Caco-2 (cell line): Measurements from ENCODE around the gene MACC1. TPM values are rescaled to one million over a fixed set of nuclear protein-coding genes. Genes with fewer than 3 reads are reported as not detected.
A peak's percentile ranks its signal among the peaks of the same experiment; 100 is the strongest.

Source experiments
- BruUV-seq: library from RNA; stranded (reverse); fragments of 400-500 nt; replicated peaks from 2 replicates; lab custom pipeline; 2021; lab: Mats Ljungman, UMichigan
- CTCF ChIA-PET: fragments of 300-600 bp; sonication (Branson Sonifier 250); formaldehyde crosslinking; loops from one replicate; lab custom pipeline; 2022; ENCODE audit warnings: antibody characterized with exemption; lab: Charles Lee
- POLR2A ChIA-PET: fragments of 300-600 bp; sonication (Branson Sonifier 250); formaldehyde crosslinking; loops from one replicate; lab custom pipeline; 2022; ENCODE audit warnings: antibody characterized with exemption; lab: Charles Lee
- DNase-seq, 2 experiments: peaks; one replicate each; pipeline versions ENCODE4 v3.0.0 to v3.0.0-alpha.2; 2020 to 2022
- H3K27me3 ChIP-seq: replicated peaks from 2 replicates; pipeline ENCODE4 v1.6.0; 2011; ENCODE audit warnings: low read length; ENCODE audit not compliant: control insufficient read depth, insufficient read depth
- H3K36me3 ChIP-seq: 2 replicates; pipeline ENCODE4 v1.5.1; 2011; ENCODE audit warnings: low read length; ENCODE audit not compliant: control insufficient read depth, insufficient read depth
- H3K4me1 ChIP-seq: fragments of 250-450 bp; sonication (Bioruptor Pico); 2 replicates; pipeline ENCODE4 v1.5.1; 2020; ENCODE audit warnings: mild to moderate bottlenecking
- H3K4me3 ChIP-seq: 2 replicates; pipeline ENCODE4 v1.5.1; 2011; ENCODE audit warnings: low read depth, mild to moderate bottlenecking, control low read depth, low read length
- H3K9me3 ChIP-seq: fragments of 250-450 bp; sonication (Bioruptor Pico); 2 replicates; pipeline ENCODE4 v1.5.1; 2020; ENCODE audit warnings: mild to moderate bottlenecking, moderate library complexity
- H3K27ac Mint-ChIP-seq: one replicate; pipeline ENCODE4 v1.8.0; 2022; ENCODE audit warnings: mixed read lengths; ENCODE audit not compliant: unreplicated experiment
- H3K27me3 Mint-ChIP-seq: one replicate; pipeline ENCODE4 v1.8.0; 2022; ENCODE audit warnings: mixed read lengths; ENCODE audit not compliant: insufficient read depth, unreplicated experiment
- H3K36me3 Mint-ChIP-seq: one replicate; pipeline ENCODE4 v1.8.0; 2022; ENCODE audit warnings: mild to moderate bottlenecking, mixed read lengths; ENCODE audit not compliant: insufficient read depth, unreplicated experiment
- H3K4me1 Mint-ChIP-seq: one replicate; pipeline ENCODE4 v1.8.0; 2022; ENCODE audit warnings: low read depth, mixed read lengths; ENCODE audit not compliant: unreplicated experiment
- H3K4me3 Mint-ChIP-seq: one replicate; pipeline ENCODE4 v1.8.0; 2022; ENCODE audit warnings: mild to moderate bottlenecking, moderate library complexity, mixed read lengths; ENCODE audit not compliant: unreplicated experiment
- H3K9me3 Mint-ChIP-seq: one replicate; pipeline ENCODE4 v1.8.0; 2022; ENCODE audit warnings: mixed read lengths; ENCODE audit not compliant: unreplicated experiment
- intact Hi-C: fragments of 100-400 bp; cut with micrococcal nuclease; formaldehyde crosslinking; loops from one replicate; pipeline ENCODE4 v1.10.0; 2022; ENCODE audit not compliant: unreplicated experiment
- total RNA-seq: library from RNA; stranded (reverse); gene quantifications from 2 replicates; pipeline ENCODE4 v1.2.3, GENCODE V29; 2022
- TF ChIP-seq, protein P1 (sequence below), 2 experiments: fragments of 200-600 bp in 1 of 2; IDR thresholded peaks; 1 replicate in 1 of 2; 2 replicates in 1 of 2; pipeline versions ENCODE4 v1.5.1 to v1.8.0; 2011 to 2022; ENCODE audit warnings: antibody characterized with exemption in 1 of 2, control low read depth in 1 of 2, inconsistent platforms in 1 of 2, low read depth in 1 of 2, low read length in 1 of 2, mild to moderate bottlenecking in 1 of 2, moderate library complexity in 1 of 2; ENCODE audit not compliant: insufficient read depth in 1 of 2, severe bottlenecking in 1 of 2, unreplicated experiment in 1 of 2

Gene MACC1
- total RNA-seq, 1 experiment from 2014 or later: 87.7 TPM

DNA sequence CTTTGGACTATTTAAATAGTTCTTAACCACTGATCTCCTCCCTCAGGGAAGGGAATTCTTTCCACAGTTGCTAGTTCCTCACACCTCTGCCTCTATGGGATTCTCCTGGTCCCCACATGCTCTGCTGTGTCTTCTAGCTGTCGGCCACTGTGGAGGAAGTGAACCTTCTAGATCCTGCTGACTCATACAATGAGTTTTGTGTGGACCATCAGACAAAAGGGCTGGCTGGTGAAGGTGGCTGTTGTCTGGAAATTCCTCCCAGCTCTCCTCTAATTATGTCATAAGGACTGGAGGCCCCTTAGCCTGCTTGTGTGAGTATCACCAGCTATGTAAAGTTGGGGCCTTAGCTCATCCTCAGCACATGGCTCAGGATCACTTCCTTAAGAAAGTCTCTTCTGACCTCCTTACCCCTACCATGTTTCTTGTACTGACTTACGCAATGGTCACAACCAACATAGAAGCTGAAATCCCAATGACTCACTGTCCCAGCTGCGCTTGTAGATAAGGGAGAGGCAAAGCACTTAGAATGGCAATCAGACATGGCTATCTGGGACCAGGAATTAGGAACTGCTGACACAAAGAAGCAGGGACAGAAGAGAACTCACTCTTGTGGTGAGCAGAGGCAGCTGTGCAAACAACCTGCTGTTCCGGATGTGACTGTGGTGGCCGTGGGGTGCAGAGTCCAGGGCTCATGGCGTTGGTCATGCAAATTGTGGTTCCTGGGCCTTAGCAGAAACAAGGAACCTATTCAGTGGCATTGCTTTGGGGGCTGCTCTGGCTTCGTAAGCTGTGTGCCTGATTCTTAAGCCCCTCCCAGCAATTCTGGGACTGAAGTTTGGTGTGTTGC is 2.5 kb upstream of the MACC1 start:
- Histone ChIP-seq H3K4me3 (no peak overlapping the region), H3K36me3 (no peaks in the 10 kb centered on the region), H3K9me3 (no peaks in the 10 kb centered on the region), H3K4me1 (peaks cover 52% of the 10 kb centered on the region), H3K27me3 (no peaks in the 10 kb centered on the region)
- H3K4me1 Mint-ChIP-seq: peaks cover 48% of the 10 kb centered on the region
- DNase-seq: peak; percentile 94 to 98
- H3K27ac Mint-ChIP-seq: peak overlapping the region; percentile 95
- CTCF ChIA-PET: interaction anchor here (0.6 to 1.8 kb wide), 7 partner anchors 36 to 472 kb away, joined by 3 to 4 read pairs (median 3); no protein-coding TSS in a partner anchor
- TF ChIP-seq, protein P1, sequence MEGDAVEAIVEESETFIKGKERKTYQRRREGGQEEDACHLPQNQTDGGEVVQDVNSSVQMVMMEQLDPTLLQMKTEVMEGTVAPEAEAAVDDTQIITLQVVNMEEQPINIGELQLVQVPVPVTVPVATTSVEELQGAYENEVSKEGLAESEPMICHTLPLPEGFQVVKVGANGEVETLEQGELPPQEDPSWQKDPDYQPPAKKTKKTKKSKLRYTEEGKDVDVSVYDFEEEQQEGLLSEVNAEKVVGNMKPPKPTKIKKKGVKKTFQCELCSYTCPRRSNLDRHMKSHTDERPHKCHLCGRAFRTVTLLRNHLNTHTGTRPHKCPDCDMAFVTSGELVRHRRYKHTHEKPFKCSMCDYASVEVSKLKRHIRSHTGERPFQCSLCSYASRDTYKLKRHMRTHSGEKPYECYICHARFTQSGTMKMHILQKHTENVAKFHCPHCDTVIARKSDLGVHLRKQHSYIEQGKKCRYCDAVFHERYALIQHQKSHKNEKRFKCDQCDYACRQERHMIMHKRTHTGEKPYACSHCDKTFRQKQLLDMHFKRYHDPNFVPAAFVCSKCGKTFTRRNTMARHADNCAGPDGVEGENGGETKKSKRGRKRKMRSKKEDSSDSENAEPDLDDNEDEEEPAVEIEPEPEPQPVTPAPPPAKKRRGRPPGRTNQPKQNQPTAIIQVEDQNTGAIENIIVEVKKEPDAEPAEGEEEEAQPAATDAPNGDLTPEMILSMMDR (IDR thresholded peaks at IDR 0.05; ENCODE audit: insufficient read depth in 1 of 2, low read depth in 1 of 2, low read length in 1 of 2, severe bottlenecking in 1 of 2, unreplicated experiment in 1 of 2): no peak
- H3K36me3 Mint-ChIP-seq: peaks cover 34% of the 10 kb centered on the region
- POLR2A ChIA-PET: interaction anchor here (0.6 to 4.0 kb wide), 6 partner anchors 85 to 249 kb away, joined by 3 to 25 read pairs (median 6); partner anchors contain the start of gene ITGB8
- BruUV-seq: no TSS peak
- intact Hi-C loops: loop anchor here (1.0 to 2.0 kb wide), 4 partner anchors 9 to 519 kb away; no protein-coding TSS in a partner anchor
- H3K4me3 Mint-ChIP-seq: peak overlapping the region; percentile 78
- peaks cover under 1% of the 10 kb centered on the region for H3K9me3 Mint-ChIP-seq
- no peaks in the 10 kb centered on the region for H3K27me3 Mint-ChIP-seq

DNA sequence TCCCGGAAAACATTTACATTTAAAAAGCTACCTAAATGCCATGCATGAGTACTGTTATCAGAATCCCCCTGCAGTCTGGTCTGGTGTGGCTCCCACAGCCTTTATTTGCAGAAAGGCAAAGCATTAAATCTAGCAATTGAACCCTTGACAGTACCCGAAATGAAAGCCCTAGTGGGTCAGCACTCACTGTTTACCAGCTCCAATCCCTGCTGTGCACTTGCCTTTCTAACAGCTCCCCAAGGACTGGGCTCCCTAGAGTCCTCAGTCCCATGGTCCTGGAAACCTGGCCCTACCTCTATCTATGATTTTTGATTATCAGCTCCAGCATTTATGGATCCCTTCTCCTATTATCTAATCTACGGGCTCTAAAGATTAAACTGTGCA is 1.9 kb upstream of the MACC1 start:
- H3K27me3 Mint-ChIP-seq: no peaks in the 10 kb centered on the region
- CTCF ChIA-PET: interaction anchor here (0.6 to 1.8 kb wide), 5 partner anchors 36 to 471 kb away, joined by 3 to 4 read pairs (median 3); no protein-coding TSS in a partner anchor
- Histone ChIP-seq H3K27me3 (no peaks in the 10 kb centered on the region), H3K4me3 (peak overlapping the region; percentile 30), H3K4me1 (peaks cover 58% of the 10 kb centered on the region), H3K36me3 (no peaks in the 10 kb centered on the region; the same call in 1 of the 2 replicates), H3K9me3 (no peaks in the 10 kb centered on the region)
- peaks cover 40% of the 10 kb centered on the region for H3K36me3 Mint-ChIP-seq
- POLR2A ChIA-PET: interaction anchor here (0.5 to 4.0 kb wide), 7 partner anchors 12 to 566 kb away, joined by 3 to 25 read pairs (median 4); partner anchors contain the start of gene ITGB8
- no peak for DNase-seq
- no TSS peak for BruUV-seq
- intact Hi-C loops: loop anchor here (1.0 to 2.0 kb wide), 3 partner anchors 22 to 520 kb away; no protein-coding TSS in a partner anchor
- peaks cover 6% of the 10 kb centered on the region for H3K9me3 Mint-ChIP-seq
- peak overlapping the region; percentile 78 for H3K4me3 Mint-ChIP-seq
- peak overlapping the region; percentile 95 for H3K27ac Mint-ChIP-seq
- TF ChIP-seq, protein P1 (IDR thresholded peaks at IDR 0.05; ENCODE audit: insufficient read depth in 1 of 2, low read depth in 1 of 2, low read length in 1 of 2, severe bottlenecking in 1 of 2, unreplicated experiment in 1 of 2): no peak
- peaks cover 52% of the 10 kb centered on the region for H3K4me1 Mint-ChIP-seq

DNA sequence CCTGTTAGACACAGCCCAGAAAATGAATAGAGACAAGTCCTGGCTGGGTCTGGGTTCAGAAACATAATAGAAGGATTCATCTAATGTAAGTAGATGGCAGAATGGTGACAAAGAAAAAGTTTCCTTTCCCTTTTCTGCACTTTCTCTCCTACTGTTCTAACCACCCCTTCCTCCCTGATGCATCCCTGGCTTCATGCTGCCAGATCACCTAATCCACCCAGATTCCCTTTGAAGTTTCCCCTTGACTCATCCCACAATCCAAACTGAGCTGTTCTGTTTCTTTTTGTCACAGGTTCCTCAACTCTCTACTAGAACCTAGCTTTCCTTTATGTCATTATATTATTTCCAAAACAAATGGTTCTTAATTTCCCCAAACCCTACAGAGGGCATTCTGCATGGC is 1.1 kb upstream of the MACC1 start:
- Mint-ChIP-seq H3K27me3 (no peaks in the 10 kb centered on the region), H3K4me3 (peak overlapping the region; percentile 78), H3K4me1 (peaks cover 49% of the 10 kb centered on the region), H3K27ac (peak overlapping the region; percentile 95), H3K9me3 (peaks cover 14% of the 10 kb centered on the region), H3K36me3 (peaks cover 48% of the 10 kb centered on the region)
- Histone ChIP-seq H3K4me3 (peak overlapping the region; percentile 4; the same call in 1 of the 2 replicates), H3K4me1 (peaks cover 58% of the 10 kb centered on the region), H3K36me3 (no peaks in the 10 kb centered on the region; the same call in 1 of the 2 replicates), H3K9me3 (no peaks in the 10 kb centered on the region), H3K27me3 (no peaks in the 10 kb centered on the region)
- intact Hi-C loops: loop anchor here (2.0 kb wide), 2 partner anchors 59 to 521 kb away; no protein-coding TSS in a partner anchor
- ChIA-PET CTCF (interaction anchor here (1.6 kb wide), 1 partner anchor 93 kb away, joined by 6 read pairs; no protein-coding TSS in a partner anchor), POLR2A (interaction anchor here (1.0 to 4.0 kb wide), 5 partner anchors 10 to 112 kb away, joined by 3 to 25 read pairs (median 4); partner anchors contain the start of gene ITGB8)
- TF ChIP-seq, protein P1 (IDR thresholded peaks at IDR 0.05; ENCODE audit: insufficient read depth in 1 of 2, low read depth in 1 of 2, low read length in 1 of 2, severe bottlenecking in 1 of 2, unreplicated experiment in 1 of 2): no peak
- no TSS peak for BruUV-seq
- DNase-seq: no peak
